Astrocyte (in vitro differentiated cells and primary cell): ENCODE results near the gene PSMD12. TPM values are rescaled to one million over a fixed set of nuclear protein-coding genes. Genes with fewer than 3 reads are reported as not detected.

Experiments used
- DNase-seq: peaks from one replicate; pipeline ENCODE4 v3.0.0-alpha.2; 2010; ENCODE audit warnings: low read depth
- FAIRE-seq: peaks from 2 replicates; lab custom pipeline; 2011; peaks lifted over from hg19 to GRCh38; lab: Jason Lieb, UNC
- H2AFZ ChIP-seq: 2 replicates; pipeline ENCODE4 v1.6.0; 2012; ENCODE audit warnings: low read depth, low read length, inconsistent platforms
- H3K27ac ChIP-seq: 2 replicates; pipeline ENCODE4 v1.5.1; 2011; ENCODE audit warnings: low read depth, low read length, inconsistent platforms
- H3K27me3 ChIP-seq: 2 replicates; pipeline ENCODE4 v1.6.0; 2011; ENCODE audit warnings: low read length, inconsistent platforms; ENCODE audit not compliant: insufficient read depth
- H3K36me3 ChIP-seq: 2 replicates; pipeline ENCODE4 v1.5.1; 2011; ENCODE audit warnings: low read length, inconsistent platforms; ENCODE audit not compliant: insufficient read depth
- H3K4me1 ChIP-seq: 2 replicates; pipeline ENCODE4 v1.5.1; 2011; ENCODE audit warnings: low read length, inconsistent platforms; ENCODE audit not compliant: insufficient read depth
- H3K4me2 ChIP-seq: 2 replicates; pipeline ENCODE4 v1.6.0; 2012; ENCODE audit warnings: low read length, inconsistent platforms
- H3K4me3 ChIP-seq: 2 replicates; pipeline ENCODE4 v1.5.1; 2011; ENCODE audit warnings: low read depth, mild to moderate bottlenecking, low read length, inconsistent platforms; ENCODE audit not compliant: insufficient read depth
- H3K79me2 ChIP-seq: 2 replicates; pipeline ENCODE4 v1.6.0; 2012; ENCODE audit warnings: mild to moderate bottlenecking, low read length, inconsistent platforms; ENCODE audit not compliant: insufficient read depth
- H3K9ac ChIP-seq: 2 replicates; pipeline ENCODE4 v1.6.0; 2012; ENCODE audit warnings: mild to moderate bottlenecking, low read length, inconsistent platforms
- H3K9me3 ChIP-seq: 2 replicates; pipeline ENCODE4 v1.5.1; 2012; ENCODE audit warnings: low read depth, mild to moderate bottlenecking, low read length, inconsistent platforms; ENCODE audit not compliant: insufficient read depth
- H4K20me1 ChIP-seq: 2 replicates; pipeline ENCODE4 v1.6.0; 2012; ENCODE audit warnings: low read length, inconsistent platforms; ENCODE audit not compliant: insufficient read depth
- H3K27ac Mint-ChIP-seq: one replicate; pipeline ENCODE4 v1.8.0; 2021; ENCODE audit warnings: mild to moderate bottlenecking, mixed read lengths; ENCODE audit not compliant: unreplicated experiment
- H3K27me3 Mint-ChIP-seq: one replicate; pipeline ENCODE4 v1.8.0; 2021; ENCODE audit warnings: low read depth, mixed read lengths; ENCODE audit not compliant: unreplicated experiment
- H3K36me3 Mint-ChIP-seq: one replicate; pipeline ENCODE4 v1.8.0; 2021; ENCODE audit warnings: low read depth, mixed read lengths; ENCODE audit not compliant: unreplicated experiment
- H3K4me1 Mint-ChIP-seq: one replicate; pipeline ENCODE4 v1.8.0; 2021; ENCODE audit warnings: low read depth, mixed read lengths; ENCODE audit not compliant: unreplicated experiment
- H3K4me3 Mint-ChIP-seq: one replicate; pipeline ENCODE4 v1.8.0; 2021; ENCODE audit warnings: mild to moderate bottlenecking, moderate library complexity, mixed read lengths; ENCODE audit not compliant: unreplicated experiment
- H3K9me3 Mint-ChIP-seq: one replicate; pipeline ENCODE4 v1.8.0; 2021; ENCODE audit warnings: mild to moderate bottlenecking, mixed read lengths; ENCODE audit not compliant: unreplicated experiment
- EZH2 ChIP-seq: IDR thresholded peaks from 2 replicates; pipeline ENCODE4 v1.6.1; 2012; ENCODE audit warnings: mild to moderate bottlenecking, low read length, inconsistent platforms; ENCODE audit not compliant: insufficient read depth
- total RNA-seq: library from RNA; stranded (reverse); gene quantifications from 2 replicates; pipeline ENCODE4 v1.2.1, GENCODE V29; 2021
- TF ChIP-seq, protein P1 (sequence below): IDR thresholded peaks from 2 replicates; pipeline ENCODE4 v1.5.1; 2011; ENCODE audit warnings: low read depth, mild to moderate bottlenecking, inconsistent platforms, low read length, moderate library complexity; ENCODE audit not compliant: insufficient read depth

PSMD12 gene
- total RNA-seq, 1 donor from 2014 or later: 74.1 TPM

DNA sequence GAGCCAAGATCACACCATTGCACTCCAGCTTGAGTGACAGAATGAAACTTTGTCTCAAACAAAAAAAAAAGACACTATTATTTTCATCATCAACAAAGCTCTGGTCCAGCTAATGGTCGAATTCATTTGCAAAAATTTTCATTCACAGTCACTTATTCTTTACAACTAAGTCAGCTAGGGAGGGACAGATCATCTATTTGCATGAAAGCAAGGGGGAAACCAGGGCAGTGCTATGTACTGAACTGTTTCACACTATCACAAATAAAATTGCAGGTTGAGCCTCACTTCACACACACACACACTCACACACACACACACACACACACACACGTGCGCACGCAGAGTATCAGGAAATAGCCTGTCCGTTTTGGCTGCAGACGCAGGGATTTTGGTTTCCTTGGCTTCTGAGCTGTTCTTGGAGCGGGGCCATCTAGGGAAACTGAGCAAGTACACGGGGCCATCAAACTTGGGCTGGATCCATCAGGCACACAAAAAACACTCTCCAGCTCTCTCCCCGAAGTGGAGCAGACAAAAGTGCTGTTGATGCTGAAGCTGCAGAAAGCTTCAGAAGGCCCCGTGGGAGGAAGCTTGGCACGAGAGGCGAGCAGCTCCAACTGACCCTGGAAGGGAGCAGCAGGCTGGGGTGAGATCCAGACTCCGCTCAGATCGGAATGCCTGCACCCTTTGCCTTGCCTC lies 77.0 kb downstream of the PSMD12 start:
- FAIRE-seq: no peak

More for the DNA sequence above, 77.0 kb downstream of the PSMD12 start:
- H3K27me3 ChIP-seq: no peaks in the 10 kb centered on the region
- H3K4me1 Mint-ChIP-seq: no peaks in the 10 kb centered on the region
- H3K4me2 ChIP-seq: peak overlapping the region; percentile 75
- no peak for TF ChIP-seq EZH2
- TF ChIP-seq, protein P1, sequence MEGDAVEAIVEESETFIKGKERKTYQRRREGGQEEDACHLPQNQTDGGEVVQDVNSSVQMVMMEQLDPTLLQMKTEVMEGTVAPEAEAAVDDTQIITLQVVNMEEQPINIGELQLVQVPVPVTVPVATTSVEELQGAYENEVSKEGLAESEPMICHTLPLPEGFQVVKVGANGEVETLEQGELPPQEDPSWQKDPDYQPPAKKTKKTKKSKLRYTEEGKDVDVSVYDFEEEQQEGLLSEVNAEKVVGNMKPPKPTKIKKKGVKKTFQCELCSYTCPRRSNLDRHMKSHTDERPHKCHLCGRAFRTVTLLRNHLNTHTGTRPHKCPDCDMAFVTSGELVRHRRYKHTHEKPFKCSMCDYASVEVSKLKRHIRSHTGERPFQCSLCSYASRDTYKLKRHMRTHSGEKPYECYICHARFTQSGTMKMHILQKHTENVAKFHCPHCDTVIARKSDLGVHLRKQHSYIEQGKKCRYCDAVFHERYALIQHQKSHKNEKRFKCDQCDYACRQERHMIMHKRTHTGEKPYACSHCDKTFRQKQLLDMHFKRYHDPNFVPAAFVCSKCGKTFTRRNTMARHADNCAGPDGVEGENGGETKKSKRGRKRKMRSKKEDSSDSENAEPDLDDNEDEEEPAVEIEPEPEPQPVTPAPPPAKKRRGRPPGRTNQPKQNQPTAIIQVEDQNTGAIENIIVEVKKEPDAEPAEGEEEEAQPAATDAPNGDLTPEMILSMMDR: no peak
- no peaks in the 10 kb centered on the region for H3K79me2 ChIP-seq
- no peak overlapping the region for H3K9ac ChIP-seq
- H3K4me1 ChIP-seq: no peaks in the 10 kb centered on the region
- peak overlapping the region; percentile 13 for H3K4me3 ChIP-seq
- peak overlapping the region; percentile 67 for H2AFZ ChIP-seq
- no peaks in the 10 kb centered on the region for H3K36me3 ChIP-seq
- H4K20me1 ChIP-seq: no peaks in the 10 kb centered on the region
- H3K9me3 Mint-ChIP-seq: no peaks in the 10 kb centered on the region
- H3K4me3 Mint-ChIP-seq: no peak overlapping the region
- H3K27ac ChIP-seq: no peak overlapping the region
- peaks cover 2% of the 10 kb centered on the region for H3K27me3 Mint-ChIP-seq
- DNase-seq: peak; percentile 58
- H3K9me3 ChIP-seq: no peaks in the 10 kb centered on the region
- H3K36me3 Mint-ChIP-seq: no peaks in the 10 kb centered on the region
- no peak overlapping the region for H3K27ac Mint-ChIP-seq

Other genes with a start within 250 kb of the PSMD12 start
- 51.2 and 53.4 TPM in 2 replicates for gene HELZ, start 121.4 kb downstream of the PSMD12 start, total RNA-seq
- gene PITPNC1, start 10.7 kb upstream of the PSMD12 start, total RNA-seq: 10.1 and 12.4 TPM in 2 replicates